Osteoblast (primary cell): Measurements from ENCODE around the gene AKAP12. TPM values are rescaled to one million over a fixed set of nuclear protein-coding genes. Genes with fewer than 3 reads are reported as not detected.
A peak's percentile ranks its signal among the peaks of the same experiment; 100 is the strongest.
"Not testable (repeated sequence)": the region's sequence is repeated elsewhere in the genome, so short reads cannot be mapped to it uniquely, and the experiment has no call there.

ENCODE experiments used
- DNase-seq: peaks from one replicate; pipeline ENCODE4 v3.0.0; 2011; ENCODE audit warnings: low spot score, mixed read lengths; ENCODE audit not compliant: insufficient read length; ENCODE audit errors: missing footprints
- H2AFZ ChIP-seq: 2 replicates; pipeline ENCODE4 v1.6.0; 2011; ENCODE audit warnings: mild to moderate bottlenecking, low read length
- H3K27ac ChIP-seq: 2 replicates; pipeline ENCODE4 v1.5.1; 2011; ENCODE audit warnings: mild to moderate bottlenecking, low read depth, low read length, moderate library complexity
- H3K27me3 ChIP-seq: 2 replicates; pipeline ENCODE4 v1.6.0; 2012; ENCODE audit warnings: mild to moderate bottlenecking, control low read depth, inconsistent platforms, low read length, moderate library complexity; ENCODE audit not compliant: insufficient read depth
- H3K36me3 ChIP-seq: 2 replicates; pipeline ENCODE4 v1.5.1; 2011; ENCODE audit warnings: mild to moderate bottlenecking, low read length, control low read depth, moderate library complexity; ENCODE audit not compliant: insufficient read depth
- H3K4me1 ChIP-seq: 2 replicates; pipeline ENCODE4 v1.5.1; 2011; ENCODE audit warnings: mild to moderate bottlenecking, low read length, control low read depth, moderate library complexity; ENCODE audit not compliant: insufficient read depth
- H3K4me2 ChIP-seq: 2 replicates; pipeline ENCODE4 v1.6.0; 2011; ENCODE audit warnings: mild to moderate bottlenecking, low read length; ENCODE audit not compliant: insufficient read depth
- H3K4me3 ChIP-seq: fragments of 200-600 bp; sonication (generic); 3 replicates; pipeline ENCODE4 v1.5.1; 2012; ENCODE audit warnings: mild to moderate bottlenecking, low read length, inconsistent platforms; ENCODE audit not compliant: insufficient read depth
- H3K79me2 ChIP-seq: 2 replicates; pipeline ENCODE4 v1.6.0; 2012; ENCODE audit warnings: mild to moderate bottlenecking, low read length, control low read depth, inconsistent platforms; ENCODE audit not compliant: insufficient read depth
- H3K9me3 ChIP-seq: 2 replicates; pipeline ENCODE4 v1.5.1; 2011; ENCODE audit warnings: low read depth, low read length, control low read depth
- H4K20me1 ChIP-seq: 2 replicates; pipeline ENCODE4 v1.6.0; 2012; ENCODE audit warnings: mild to moderate bottlenecking, low read length, control low read depth; ENCODE audit not compliant: insufficient read depth
- total RNA-seq: library from RNA; depleted of rRNA; stranded (reverse); fragments of >200 nt; gene quantifications from 2 replicates; pipeline ENCODE4 v1.2.3, GENCODE V29; 2012
- TF ChIP-seq, protein P1 (sequence below): IDR thresholded peaks from 2 replicates; pipeline ENCODE4 v1.5.1; 2011; ENCODE audit warnings: mild to moderate bottlenecking, low read depth, low read length, moderate library complexity; ENCODE audit errors: extremely low read depth

AKAP12 gene
- total RNA-seq, 1 donor: 67.3 TPM

- Histone ChIP-seq H3K4me1 (peaks cover 26% of the 10 kb centered on the region), H3K36me3 (peaks cover under 1% of the 10 kb centered on the region), H3K4me2 (no peak overlapping the region), H3K27ac (no peak overlapping the region), H2AFZ (no peak overlapping the region), H3K79me2 (peaks cover 84% of the 10 kb centered on the region), H3K27me3 (no peaks in the 10 kb centered on the region), H4K20me1 (no peaks in the 10 kb centered on the region), H3K9me3 (no peaks in the 10 kb centered on the region), H3K4me3 (no peak overlapping the region)
- no peak for DNase-seq
- TF ChIP-seq, protein P1, sequence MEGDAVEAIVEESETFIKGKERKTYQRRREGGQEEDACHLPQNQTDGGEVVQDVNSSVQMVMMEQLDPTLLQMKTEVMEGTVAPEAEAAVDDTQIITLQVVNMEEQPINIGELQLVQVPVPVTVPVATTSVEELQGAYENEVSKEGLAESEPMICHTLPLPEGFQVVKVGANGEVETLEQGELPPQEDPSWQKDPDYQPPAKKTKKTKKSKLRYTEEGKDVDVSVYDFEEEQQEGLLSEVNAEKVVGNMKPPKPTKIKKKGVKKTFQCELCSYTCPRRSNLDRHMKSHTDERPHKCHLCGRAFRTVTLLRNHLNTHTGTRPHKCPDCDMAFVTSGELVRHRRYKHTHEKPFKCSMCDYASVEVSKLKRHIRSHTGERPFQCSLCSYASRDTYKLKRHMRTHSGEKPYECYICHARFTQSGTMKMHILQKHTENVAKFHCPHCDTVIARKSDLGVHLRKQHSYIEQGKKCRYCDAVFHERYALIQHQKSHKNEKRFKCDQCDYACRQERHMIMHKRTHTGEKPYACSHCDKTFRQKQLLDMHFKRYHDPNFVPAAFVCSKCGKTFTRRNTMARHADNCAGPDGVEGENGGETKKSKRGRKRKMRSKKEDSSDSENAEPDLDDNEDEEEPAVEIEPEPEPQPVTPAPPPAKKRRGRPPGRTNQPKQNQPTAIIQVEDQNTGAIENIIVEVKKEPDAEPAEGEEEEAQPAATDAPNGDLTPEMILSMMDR: no peak
Measured at GRCh38 chr6:151377095-151377494, 137.3 kb downstream of the AKAP12 start.

DNA sequence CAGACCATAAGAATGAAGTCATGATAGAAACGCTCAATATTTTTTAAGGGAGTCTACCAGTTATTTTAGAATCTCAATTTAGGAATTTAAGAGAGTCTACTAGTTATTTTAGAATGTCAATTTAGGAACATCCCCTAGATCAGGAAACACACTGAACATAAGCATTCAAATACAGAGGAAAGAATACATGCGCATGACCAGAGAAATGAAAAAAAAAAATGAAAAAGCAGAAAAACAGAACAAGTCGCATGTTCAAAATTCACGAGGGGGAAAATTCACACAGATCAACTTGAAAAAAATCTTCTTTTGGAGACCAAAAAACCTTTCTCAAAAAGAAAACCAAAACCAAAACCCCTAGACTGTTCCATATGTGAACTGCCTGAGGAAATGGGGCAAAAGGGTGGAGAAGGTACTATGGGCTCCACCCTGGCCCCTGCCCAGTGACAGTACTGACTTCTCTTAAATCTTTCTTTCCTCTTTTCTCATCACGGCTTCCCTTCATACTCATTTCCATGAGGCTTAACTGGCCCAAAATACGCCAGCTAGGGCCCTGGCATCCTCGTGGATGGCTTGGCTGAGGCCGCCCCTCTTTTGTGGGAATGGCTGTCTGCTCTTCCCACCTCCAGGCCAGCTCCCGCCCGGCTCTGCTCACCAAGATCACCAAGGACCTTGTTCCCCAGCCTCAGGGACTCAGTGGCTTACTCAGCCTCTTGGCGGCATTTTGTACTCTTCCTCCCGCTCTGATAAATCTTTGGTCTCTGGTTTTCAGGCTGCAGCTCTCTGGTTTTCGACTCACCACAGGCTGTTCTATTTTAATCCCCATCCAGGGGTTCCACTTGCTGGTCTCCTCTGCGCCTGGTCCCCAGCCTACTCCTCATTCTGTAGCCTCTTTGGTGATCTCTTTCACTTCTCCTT, 140.4 kb downstream of the AKAP12 start:
- Histone ChIP-seq H4K20me1 (no peaks in the 10 kb centered on the region), H3K27me3 (no peaks in the 10 kb centered on the region), H3K4me1 (peaks cover 20% of the 10 kb centered on the region), H2AFZ (peak overlapping the region; percentile 90), H3K36me3 (peaks cover 5% of the 10 kb centered on the region), H3K9me3 (no peaks in the 10 kb centered on the region), H3K4me3 (peak overlapping the region; percentile 61), H3K27ac (peak overlapping the region; percentile 73), H3K4me2 (peak overlapping the region; percentile 81), H3K79me2 (peaks cover 86% of the 10 kb centered on the region)
- TF ChIP-seq, protein P1: no peak
- DNase-seq: peak; percentile 60

DNA sequence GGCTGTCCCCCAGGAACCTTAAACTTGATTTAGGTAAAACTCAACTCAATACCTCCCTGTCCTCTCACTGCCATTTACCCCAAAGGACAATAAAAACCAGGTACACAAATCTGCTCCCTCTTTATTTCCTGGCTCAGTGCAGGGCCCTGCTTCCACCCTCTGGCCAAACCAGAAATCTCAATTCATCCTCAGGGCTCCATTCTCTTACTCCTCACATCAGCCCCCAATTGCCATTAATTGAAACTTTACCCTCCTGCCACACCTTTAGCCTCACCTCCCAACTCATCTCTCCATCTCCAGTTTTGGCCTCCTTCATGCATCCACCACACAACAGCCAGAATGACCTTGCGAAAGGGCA, 141.1 kb downstream of the AKAP12 start:
- peaks cover 5% of the 10 kb centered on the region for H3K36me3 ChIP-seq
- no peaks in the 10 kb centered on the region for H3K9me3 ChIP-seq
- H3K27me3 ChIP-seq: no peaks in the 10 kb centered on the region
- H3K27ac ChIP-seq: peak overlapping the region; percentile 73
- H3K4me3 ChIP-seq: peak overlapping the region; percentile 61
- no peaks in the 10 kb centered on the region for H4K20me1 ChIP-seq
- peak overlapping the region; percentile 90 for H2AFZ ChIP-seq
- peaks cover 20% of the 10 kb centered on the region for H3K4me1 ChIP-seq
- TF ChIP-seq, protein P1: no peak
- H3K4me2 ChIP-seq: peak overlapping the region; percentile 81
- DNase-seq: no peak
- H3K79me2 ChIP-seq: peaks cover 83% of the 10 kb centered on the region

DNA sequence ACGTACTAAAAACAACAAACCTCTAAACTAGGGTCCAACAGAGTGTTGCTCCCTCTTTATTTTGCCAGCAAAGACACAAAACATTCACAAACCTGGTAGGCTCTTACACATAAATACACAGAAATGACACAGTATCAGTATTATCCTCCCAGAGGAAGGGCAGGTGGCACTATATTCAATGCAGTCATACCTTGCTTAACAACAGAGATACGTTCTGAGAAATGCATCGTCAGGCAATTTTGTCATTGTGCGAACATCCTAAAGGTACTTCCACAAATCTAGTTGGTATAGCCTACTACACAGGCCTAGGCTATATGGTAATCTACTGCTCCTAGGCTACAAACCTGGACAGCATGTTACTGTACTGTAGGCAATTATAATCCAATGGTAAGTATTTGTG, 142.0 kb downstream of the AKAP12 start:
- no peaks in the 10 kb centered on the region for H3K27me3 ChIP-seq
- peaks cover 82% of the 10 kb centered on the region for H3K79me2 ChIP-seq
- H3K9me3 ChIP-seq: no peaks in the 10 kb centered on the region
- no peak overlapping the region for H3K4me3 ChIP-seq
- peaks cover 20% of the 10 kb centered on the region for H3K4me1 ChIP-seq
- H3K27ac ChIP-seq: no peak overlapping the region
- H4K20me1 ChIP-seq: no peaks in the 10 kb centered on the region
- H3K36me3 ChIP-seq: peaks cover 5% of the 10 kb centered on the region
- TF ChIP-seq, protein P1: no peak
- no peak overlapping the region for H2AFZ ChIP-seq
- DNase-seq: no peak
- no peak overlapping the region for H3K4me2 ChIP-seq

GRCh38 chr6:151382631-151383030, 142.9 kb downstream of the AKAP12 start:
- not testable (repeated sequence) for H3K4me2 ChIP-seq

More at GRCh38 chr6:151382631-151383030, 142.9 kb downstream of the AKAP12 start:
- H4K20me1 ChIP-seq, H3K27ac ChIP-seq, H3K9me3 ChIP-seq, H2AFZ ChIP-seq, DNase-seq, H3K27me3 ChIP-seq, H3K4me3 ChIP-seq, H3K36me3 ChIP-seq: not testable (repeated sequence)
- Histone ChIP-seq H3K79me2 (peaks cover 84% of the 10 kb centered on the region), H3K4me1 (peaks cover 27% of the 10 kb centered on the region)
